Measurements from ENCODE around the gene SETD7. TPM values are rescaled to one million over a fixed set of nuclear protein-coding genes. Genes with fewer than 3 reads are reported as not detected.
"Not testable (repeated sequence)": the region's sequence is repeated elsewhere in the genome, so short reads cannot be mapped to it uniquely, and the experiment has no call there.

Gene SETD7
- total RNA-seq, 1 donor from 2014 or later = 8.2 TPM

- Histone ChIP-seq H3K79me2 (ENCODE audit: low read depth) (peaks cover 54% of the 10 kb centered on the region), H3K27me3 (no peaks in the 10 kb centered on the region), H3K4me1 (peaks cover 33% of the 10 kb centered on the region), H3K36me3 (no peaks in the 10 kb centered on the region), H3K27ac (peak overlapping the region; percentile 88), H3F3A (ENCODE audit: low read depth) (peaks cover 14% of the 10 kb centered on the region), H3K9ac (peak overlapping the region; percentile 38), H3K4me3 (peak overlapping the region; percentile 81), H3K4me2 (peak overlapping the region; percentile 94), H3K9me3 (ENCODE audit: low read depth) (no peaks in the 10 kb centered on the region), H4K20me1 (ENCODE audit: low read depth) (peaks cover 8% of the 10 kb centered on the region), H2AFZ (replicated peaks) (peak overlapping the region; percentile 92)
- H3K27ac Mint-ChIP-seq = peak overlapping the region; percentile 88
- TF ChIP-seq CTCF (IDR thresholded peaks at IDR 0.05) = peak; percentile 46
- no peak for TF ChIP-seq EZH2 (IDR thresholded peaks at IDR 0.05)
- peaks cover 5% of the 10 kb centered on the region for H3K9me3 Mint-ChIP-seq
- H3K4me1 Mint-ChIP-seq = peaks cover 31% of the 10 kb centered on the region
- no peak for DNase-seq (ENCODE audit: low spot score)
- peak overlapping the region; percentile 95 for H3K4me3 Mint-ChIP-seq
- peaks cover 13% of the 10 kb centered on the region for H3K36me3 Mint-ChIP-seq
- peaks cover 4% of the 10 kb centered on the region for H3K27me3 Mint-ChIP-seq (ENCODE audit: insufficient read depth, low read depth)
Measured at GRCh38 chr4:139453041-139453370, 103.0 kb downstream of the SETD7 start.

DNA sequence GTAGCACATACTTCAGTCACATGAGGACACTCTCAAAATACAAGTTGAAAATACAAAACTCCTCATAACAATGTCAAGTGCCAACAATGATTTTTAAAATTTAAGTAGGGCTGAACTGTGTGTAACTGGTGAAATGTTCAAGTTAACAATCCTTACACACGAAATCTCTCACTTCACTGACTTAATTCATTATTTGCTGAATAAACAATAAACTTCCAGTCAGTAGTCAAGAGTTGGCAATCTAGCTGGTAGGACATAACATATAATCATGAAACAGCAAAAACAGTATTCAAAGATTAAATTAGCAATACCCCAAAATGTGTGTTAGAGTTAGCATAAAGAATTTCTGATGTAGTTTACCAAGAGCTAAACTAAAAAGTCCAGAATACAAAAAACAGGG, 104.0 kb downstream of the SETD7 start:
- peaks cover 31% of the 10 kb centered on the region for H3K4me1 Mint-ChIP-seq
- no peak overlapping the region for H2AFZ ChIP-seq (replicated peaks)
- H3K27ac ChIP-seq = no peak overlapping the region
- H3K4me3 Mint-ChIP-seq = peak overlapping the region; percentile 95
- H3K27me3 ChIP-seq = no peaks in the 10 kb centered on the region
- H3K36me3 Mint-ChIP-seq = peaks cover 19% of the 10 kb centered on the region
- peak overlapping the region; percentile 94 for H3K4me2 ChIP-seq
- no peaks in the 10 kb centered on the region for H3K36me3 ChIP-seq
- H3K27me3 Mint-ChIP-seq (ENCODE audit: insufficient read depth, low read depth) = peaks cover 4% of the 10 kb centered on the region
- H4K20me1 ChIP-seq (ENCODE audit: low read depth) = no peaks in the 10 kb centered on the region
- peaks cover 7% of the 10 kb centered on the region for H3K9me3 Mint-ChIP-seq
- H3K9me3 ChIP-seq (ENCODE audit: low read depth) = no peaks in the 10 kb centered on the region
- H3K9ac ChIP-seq = no peak overlapping the region
- peaks cover 33% of the 10 kb centered on the region for H3K4me1 ChIP-seq
- peaks cover 43% of the 10 kb centered on the region for H3K79me2 ChIP-seq (ENCODE audit: low read depth)
- peaks cover 14% of the 10 kb centered on the region for H3F3A ChIP-seq (ENCODE audit: low read depth)
- DNase-seq (ENCODE audit: low spot score) = no peak
- no peak overlapping the region for H3K4me3 ChIP-seq
- no peak for TF ChIP-seq CTCF (IDR thresholded peaks at IDR 0.05)
- no peak for TF ChIP-seq EZH2 (IDR thresholded peaks at IDR 0.05)
- no peak for TF ChIP-seq EZH2phosphoT487 (IDR thresholded peaks at IDR 0.05)
- no peak overlapping the region for H3K27ac Mint-ChIP-seq

DNA sequence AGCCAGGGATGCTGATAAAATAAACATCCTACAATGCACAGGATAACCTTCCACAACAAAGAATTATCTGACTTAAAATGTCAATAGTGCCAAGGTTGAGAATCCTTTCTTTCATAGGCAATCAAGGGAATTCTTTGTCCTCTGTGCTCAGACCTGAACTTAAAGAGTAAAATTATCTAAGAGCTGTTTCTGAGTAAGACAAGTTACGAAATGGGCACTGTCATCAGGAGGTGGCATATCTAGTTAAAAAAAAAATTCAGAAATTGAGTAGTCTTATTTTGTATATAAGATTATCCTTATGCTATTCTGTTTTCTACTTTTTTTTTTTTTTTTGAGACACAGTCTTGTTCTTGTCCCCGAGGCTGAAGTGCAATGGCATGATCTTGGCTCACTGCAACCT, 105.4 kb downstream of the SETD7 start:
- peaks cover 29% of the 10 kb centered on the region for H3K79me2 ChIP-seq (ENCODE audit: low read depth)
- Mint-ChIP-seq H3K27me3 (ENCODE audit: insufficient read depth, low read depth) (peaks cover 3% of the 10 kb centered on the region), H3K4me3 (no peak overlapping the region), H3K4me1 (peaks cover 28% of the 10 kb centered on the region), H3K27ac (no peak overlapping the region), H3K36me3 (peaks cover 22% of the 10 kb centered on the region), H3K9me3 (peaks cover 12% of the 10 kb centered on the region)
- no peaks in the 10 kb centered on the region for H3K36me3 ChIP-seq
- DNase-seq (ENCODE audit: low spot score) = no peak
- H4K20me1 ChIP-seq (ENCODE audit: low read depth) = no peaks in the 10 kb centered on the region
- H3K9ac ChIP-seq = no peak overlapping the region
- H3K27me3 ChIP-seq = no peaks in the 10 kb centered on the region
- H2AFZ ChIP-seq (replicated peaks) = no peak overlapping the region
- H3K27ac ChIP-seq = no peak overlapping the region
- no peak overlapping the region for H3K4me2 ChIP-seq
- TF ChIP-seq CTCF (IDR thresholded peaks at IDR 0.05) (no peak), EZH2 (IDR thresholded peaks at IDR 0.05) (no peak), EZH2phosphoT487 (IDR thresholded peaks at IDR 0.05) (no peak)
- no peaks in the 10 kb centered on the region for H3K9me3 ChIP-seq (ENCODE audit: low read depth)
- peaks cover 14% of the 10 kb centered on the region for H3F3A ChIP-seq (ENCODE audit: low read depth)
- no peak overlapping the region for H3K4me3 ChIP-seq
- peaks cover 21% of the 10 kb centered on the region for H3K4me1 ChIP-seq

DNA sequence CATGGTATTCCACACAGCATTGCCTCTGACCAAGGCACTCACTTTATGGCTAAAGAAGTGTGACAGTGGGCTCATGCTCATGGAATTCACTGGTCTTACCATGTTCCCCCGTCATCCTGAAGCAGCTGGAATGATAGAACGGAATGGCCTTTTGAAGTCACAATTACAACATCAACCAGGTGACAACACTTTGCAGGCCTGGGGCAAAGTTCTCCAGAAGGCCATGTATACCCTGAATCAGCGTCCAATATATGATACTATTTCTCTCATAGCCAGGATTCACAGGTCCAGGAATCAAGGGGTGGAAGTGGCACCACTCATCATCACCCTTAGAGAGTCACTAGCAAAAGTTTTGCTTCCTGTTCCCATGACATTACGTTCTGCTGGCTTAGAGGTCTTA, 108.9 kb downstream of the SETD7 start:
- not testable (repeated sequence) for H3K9ac ChIP-seq; H3K4me3 ChIP-seq; H2AFZ ChIP-seq (replicated peaks); H3K4me2 ChIP-seq; H3K9me3 ChIP-seq (ENCODE audit: low read depth); H3K27ac Mint-ChIP-seq; H3K27me3 Mint-ChIP-seq (ENCODE audit: insufficient read depth, low read depth); H4K20me1 ChIP-seq (ENCODE audit: low read depth); H3K4me1 ChIP-seq; H3K36me3 ChIP-seq; H3K27me3 ChIP-seq; H3K27ac ChIP-seq; DNase-seq (ENCODE audit: low spot score); H3K79me2 ChIP-seq (ENCODE audit: low read depth); H3K4me1 Mint-ChIP-seq; H3F3A ChIP-seq (ENCODE audit: low read depth); H3K4me3 Mint-ChIP-seq
- peaks cover 15% of the 10 kb centered on the region for H3K9me3 Mint-ChIP-seq
- H3K36me3 Mint-ChIP-seq = peaks cover 33% of the 10 kb centered on the region

Other genes with a start within 250 kb of the SETD7 start
- gene RAB33B, start 102.1 kb downstream of the SETD7 start, total RNA-seq (ENCODE audit: low replicate concordance) = 10.3 and 14.4 TPM in 2 replicates
- 4.4 and 7.1 TPM in 2 replicates for gene MGST2, start 109.6 kb upstream of the SETD7 start, total RNA-seq (ENCODE audit: low replicate concordance)

Data from neural progenitor cell (in vitro differentiated cells).